ENCODE results near the gene TRIM71.

Gene TRIM71

DNA sequence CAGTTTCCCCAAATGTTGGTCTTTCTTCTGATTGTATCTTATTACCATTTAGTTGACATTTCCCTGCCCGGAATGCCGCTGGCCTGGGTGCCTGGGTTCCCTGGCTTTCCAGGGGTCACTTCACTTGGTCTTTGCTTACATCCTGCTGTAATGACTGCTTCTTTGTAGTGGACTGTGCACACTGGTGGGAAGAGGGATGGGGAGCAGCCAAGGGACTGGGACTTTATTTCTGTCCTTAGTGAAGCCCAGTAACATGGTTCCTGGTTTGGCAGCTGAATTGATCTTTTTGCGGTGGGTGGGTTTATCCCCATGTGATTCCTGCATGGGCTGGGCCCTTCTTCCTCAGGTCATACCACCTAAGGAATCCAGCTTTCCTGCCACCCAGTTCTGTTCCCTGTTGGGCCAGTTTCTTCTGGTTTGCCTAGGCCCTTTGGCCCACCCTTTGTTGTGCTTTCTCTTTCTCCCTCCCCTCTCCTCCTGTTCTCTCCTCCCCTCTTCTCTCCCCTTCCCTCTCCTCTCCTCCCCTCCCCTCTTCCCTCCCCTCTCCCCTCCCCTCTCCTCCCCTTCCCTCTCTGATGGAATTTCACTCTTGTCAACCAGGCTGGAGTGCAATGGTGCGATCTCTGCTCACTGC lies 41.9 kb downstream of the TRIM71 start:
- H2AFZ ChIP-seq (ENCODE audit: low read depth, low read length, severe bottlenecking) = no peak overlapping the region
- no peaks in the 10 kb centered on the region for H3K36me3 ChIP-seq (ENCODE audit: low read length)

DNA sequence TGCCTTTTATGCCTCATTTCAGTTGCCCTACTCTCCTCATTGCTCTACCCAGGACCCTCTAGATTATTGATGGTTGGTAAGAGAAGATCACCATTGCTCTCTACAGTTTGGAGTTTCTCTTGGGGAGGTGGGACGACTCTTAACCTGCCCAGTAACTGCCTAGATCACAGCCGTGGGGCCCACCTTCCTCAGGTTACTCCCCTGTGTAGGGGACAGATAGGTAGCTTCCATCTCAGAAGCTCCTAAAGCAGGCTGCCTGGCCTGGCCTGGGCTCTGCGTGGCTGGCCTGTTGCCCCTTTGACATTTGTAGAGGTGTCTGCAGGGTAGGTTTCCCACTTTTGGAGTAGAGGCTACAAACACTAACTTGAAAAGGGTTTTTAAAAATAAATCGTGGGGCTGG lies 42.7 kb downstream of the TRIM71 start:
- Histone ChIP-seq H2AFZ (ENCODE audit: low read depth, low read length, severe bottlenecking) (no peak overlapping the region), H3K79me2 (ENCODE audit: insufficient read depth, low read length) (no peaks in the 10 kb centered on the region), H3K36me3 (ENCODE audit: low read length) (no peaks in the 10 kb centered on the region)

More for the DNA sequence above, 41.9 kb downstream of the TRIM71 start:
- no peaks in the 10 kb centered on the region for H3K9me3 ChIP-seq (ENCODE audit: insufficient read depth, low read length)
- no peak overlapping the region for H3K4me3 ChIP-seq (ENCODE audit: insufficient read depth, low read length, poor library complexity, severe bottlenecking)
- H3K4me2 ChIP-seq (ENCODE audit: low read depth, low read length, poor library complexity, severe bottlenecking) = no peak overlapping the region
- TF ChIP-seq EZH2phosphoT487 (conservative IDR thresholded peaks at IDR 0.05; ENCODE audit: low read length) = no peak
- TF ChIP-seq, protein P1, sequence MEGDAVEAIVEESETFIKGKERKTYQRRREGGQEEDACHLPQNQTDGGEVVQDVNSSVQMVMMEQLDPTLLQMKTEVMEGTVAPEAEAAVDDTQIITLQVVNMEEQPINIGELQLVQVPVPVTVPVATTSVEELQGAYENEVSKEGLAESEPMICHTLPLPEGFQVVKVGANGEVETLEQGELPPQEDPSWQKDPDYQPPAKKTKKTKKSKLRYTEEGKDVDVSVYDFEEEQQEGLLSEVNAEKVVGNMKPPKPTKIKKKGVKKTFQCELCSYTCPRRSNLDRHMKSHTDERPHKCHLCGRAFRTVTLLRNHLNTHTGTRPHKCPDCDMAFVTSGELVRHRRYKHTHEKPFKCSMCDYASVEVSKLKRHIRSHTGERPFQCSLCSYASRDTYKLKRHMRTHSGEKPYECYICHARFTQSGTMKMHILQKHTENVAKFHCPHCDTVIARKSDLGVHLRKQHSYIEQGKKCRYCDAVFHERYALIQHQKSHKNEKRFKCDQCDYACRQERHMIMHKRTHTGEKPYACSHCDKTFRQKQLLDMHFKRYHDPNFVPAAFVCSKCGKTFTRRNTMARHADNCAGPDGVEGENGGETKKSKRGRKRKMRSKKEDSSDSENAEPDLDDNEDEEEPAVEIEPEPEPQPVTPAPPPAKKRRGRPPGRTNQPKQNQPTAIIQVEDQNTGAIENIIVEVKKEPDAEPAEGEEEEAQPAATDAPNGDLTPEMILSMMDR (IDR thresholded peaks at IDR 0.05; ENCODE audit: insufficient read depth, low read length, poor library complexity, severe bottlenecking) = no peak
- no peaks in the 10 kb centered on the region for H3K9me2 ChIP-seq (replicated peaks; ENCODE audit: insufficient read depth, low read length)
- H3K27me3 ChIP-seq (ENCODE audit: low read length) = no peaks in the 10 kb centered on the region
- H3K79me2 ChIP-seq (ENCODE audit: insufficient read depth, low read length) = no peaks in the 10 kb centered on the region
- no peaks in the 10 kb centered on the region for H3F3A ChIP-seq (ENCODE audit: insufficient read depth)
- no peaks in the 10 kb centered on the region for H4K20me1 ChIP-seq (ENCODE audit: low read depth, low read length)
- no peak overlapping the region for H3K9ac ChIP-seq (ENCODE audit: low read length)
- H3K27ac ChIP-seq (ENCODE audit: low read depth, low read length) = no peak overlapping the region

GRCh38 chr3:32861681-32862080 lies 43.9 kb downstream of the TRIM71 start:
- Histone ChIP-seq H3K9ac (ENCODE audit: low read length) (no peak overlapping the region), H3K79me2 (ENCODE audit: insufficient read depth, low read length) (no peaks in the 10 kb centered on the region), H3K27ac (ENCODE audit: low read depth, low read length) (no peak overlapping the region), H3K27me3 (ENCODE audit: low read length) (no peaks in the 10 kb centered on the region), H3K9me2 (replicated peaks; ENCODE audit: insufficient read depth, low read length) (no peaks in the 10 kb centered on the region), H3K36me3 (ENCODE audit: low read length) (no peaks in the 10 kb centered on the region), H4K20me1 (ENCODE audit: low read depth, low read length) (no peaks in the 10 kb centered on the region), H3K4me3 (ENCODE audit: insufficient read depth, low read length, poor library complexity, severe bottlenecking) (no peak overlapping the region), H2AFZ (ENCODE audit: low read depth, low read length, severe bottlenecking) (no peak overlapping the region), H3K9me3 (ENCODE audit: insufficient read depth, low read length) (no peaks in the 10 kb centered on the region), H3K4me2 (ENCODE audit: low read depth, low read length, poor library complexity, severe bottlenecking) (no peak overlapping the region), H3F3A (ENCODE audit: insufficient read depth) (no peaks in the 10 kb centered on the region)
- TF ChIP-seq, protein P1 (IDR thresholded peaks at IDR 0.05; ENCODE audit: insufficient read depth, low read length, poor library complexity, severe bottlenecking) = no peak
- TF ChIP-seq EZH2phosphoT487 (conservative IDR thresholded peaks at IDR 0.05; ENCODE audit: low read length) = no peak

More for the DNA sequence above, 42.7 kb downstream of the TRIM71 start:
- H3K27ac ChIP-seq (ENCODE audit: low read depth, low read length) = no peak overlapping the region
- H3K27me3 ChIP-seq (ENCODE audit: low read length) = no peaks in the 10 kb centered on the region
- no peak overlapping the region for H3K4me2 ChIP-seq (ENCODE audit: low read depth, low read length, poor library complexity, severe bottlenecking)
- H3K4me3 ChIP-seq (ENCODE audit: insufficient read depth, low read length, poor library complexity, severe bottlenecking) = no peak overlapping the region
- no peak overlapping the region for H3K9ac ChIP-seq (ENCODE audit: low read length)
- H3K9me2 ChIP-seq (replicated peaks; ENCODE audit: insufficient read depth, low read length) = no peaks in the 10 kb centered on the region
- H4K20me1 ChIP-seq (ENCODE audit: low read depth, low read length) = no peaks in the 10 kb centered on the region
- H3K9me3 ChIP-seq (ENCODE audit: insufficient read depth, low read length) = no peaks in the 10 kb centered on the region
- H3F3A ChIP-seq (ENCODE audit: insufficient read depth) = no peaks in the 10 kb centered on the region
- TF ChIP-seq, protein P1 (IDR thresholded peaks at IDR 0.05; ENCODE audit: insufficient read depth, low read length, poor library complexity, severe bottlenecking) = no peak
- no peak for TF ChIP-seq EZH2phosphoT487 (conservative IDR thresholded peaks at IDR 0.05; ENCODE audit: low read length)
